ENCODE data around the gene CSF3.

CSF3 gene

DNA sequence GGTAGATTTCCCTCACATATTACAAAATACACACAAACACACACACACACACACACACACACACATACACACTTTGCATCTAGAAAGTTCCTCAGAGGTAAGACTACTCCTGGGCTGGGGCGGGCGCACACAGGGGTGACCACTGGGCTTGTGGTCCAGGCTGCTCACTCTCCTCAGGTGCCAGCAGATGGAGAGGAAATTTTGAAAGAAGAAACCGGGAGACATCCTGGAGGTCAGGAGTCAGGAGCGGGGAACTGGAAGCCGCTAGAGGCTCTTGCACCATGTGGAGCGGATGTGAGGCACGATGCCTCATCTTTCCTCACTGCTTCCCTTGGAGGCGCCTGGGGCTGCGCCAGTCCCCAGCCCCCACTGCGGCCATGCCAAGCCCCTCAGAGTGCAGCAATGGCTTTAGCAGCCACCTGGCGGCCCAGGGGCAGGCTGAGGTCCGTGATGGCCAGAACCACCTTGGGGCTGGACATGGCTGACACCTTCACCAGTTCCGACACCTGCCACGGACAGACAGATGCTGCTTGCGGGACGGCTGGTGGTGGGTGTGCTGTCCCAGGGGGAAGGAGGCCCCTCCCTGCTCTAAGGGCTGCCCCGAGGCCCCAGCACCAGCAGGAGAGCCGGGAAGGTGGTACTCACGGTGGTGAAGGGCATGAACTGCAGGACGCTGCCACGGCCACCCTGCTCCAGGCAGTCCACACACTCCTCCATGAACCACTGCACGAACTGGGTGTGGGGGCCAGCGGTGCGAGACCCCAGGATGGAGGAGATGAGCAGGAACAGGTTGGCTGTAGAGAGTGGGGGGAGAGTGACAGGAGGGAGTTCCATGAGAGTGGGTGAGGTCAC, 4.1 kb downstream of the CSF3 start:
- TF ChIP-seq, protein P1, sequence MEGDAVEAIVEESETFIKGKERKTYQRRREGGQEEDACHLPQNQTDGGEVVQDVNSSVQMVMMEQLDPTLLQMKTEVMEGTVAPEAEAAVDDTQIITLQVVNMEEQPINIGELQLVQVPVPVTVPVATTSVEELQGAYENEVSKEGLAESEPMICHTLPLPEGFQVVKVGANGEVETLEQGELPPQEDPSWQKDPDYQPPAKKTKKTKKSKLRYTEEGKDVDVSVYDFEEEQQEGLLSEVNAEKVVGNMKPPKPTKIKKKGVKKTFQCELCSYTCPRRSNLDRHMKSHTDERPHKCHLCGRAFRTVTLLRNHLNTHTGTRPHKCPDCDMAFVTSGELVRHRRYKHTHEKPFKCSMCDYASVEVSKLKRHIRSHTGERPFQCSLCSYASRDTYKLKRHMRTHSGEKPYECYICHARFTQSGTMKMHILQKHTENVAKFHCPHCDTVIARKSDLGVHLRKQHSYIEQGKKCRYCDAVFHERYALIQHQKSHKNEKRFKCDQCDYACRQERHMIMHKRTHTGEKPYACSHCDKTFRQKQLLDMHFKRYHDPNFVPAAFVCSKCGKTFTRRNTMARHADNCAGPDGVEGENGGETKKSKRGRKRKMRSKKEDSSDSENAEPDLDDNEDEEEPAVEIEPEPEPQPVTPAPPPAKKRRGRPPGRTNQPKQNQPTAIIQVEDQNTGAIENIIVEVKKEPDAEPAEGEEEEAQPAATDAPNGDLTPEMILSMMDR (conservative IDR thresholded peaks at IDR 0.05; ENCODE audit: low read depth, low read length): no peak
- Histone ChIP-seq H3K4me3 (IDR thresholded peaks at IDR 0.05; ENCODE audit: insufficient read depth, low read depth, low read length) (no peak overlapping the region), H3K27ac (no peak overlapping the region), H3K79me2 (ENCODE audit: insufficient read depth, low read depth) (no peaks in the 10 kb centered on the region), H3K4me1 (ENCODE audit: low read depth, poor library complexity, severe bottlenecking) (no peaks in the 10 kb centered on the region), H3K27me3 (ENCODE audit: insufficient read depth, low read depth) (no peaks in the 10 kb centered on the region), H3K4me2 (no peak overlapping the region), H3K9ac (no peak overlapping the region), H3K36me3 (ENCODE audit: insufficient read depth) (no peaks in the 10 kb centered on the region), H4K20me1 (ENCODE audit: insufficient read depth) (no peaks in the 10 kb centered on the region), H2AFZ (ENCODE audit: low read depth) (no peak overlapping the region)

DNA sequence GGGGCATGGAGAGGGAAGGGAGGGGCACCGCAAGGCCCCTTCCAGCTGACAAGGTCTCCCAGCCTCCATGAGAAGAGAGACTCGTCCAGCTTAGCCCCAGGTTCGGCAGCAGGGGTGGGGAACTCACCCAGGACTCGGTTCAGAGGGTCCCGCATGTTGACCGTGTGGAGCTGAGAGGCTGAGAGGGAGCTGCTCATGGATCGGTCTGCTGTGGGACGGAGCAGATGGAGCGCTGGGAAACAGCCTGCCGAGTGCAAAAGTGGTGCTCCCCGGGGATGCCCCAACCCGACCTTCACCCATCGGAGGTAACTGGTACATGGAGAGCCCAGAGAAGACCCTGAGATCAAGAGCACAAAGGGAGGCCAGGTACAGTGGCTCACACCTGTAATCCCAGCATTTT, 4.9 kb downstream of the CSF3 start:
- no peaks in the 10 kb centered on the region for H3K36me3 ChIP-seq (ENCODE audit: insufficient read depth)
- H3K4me3 ChIP-seq (IDR thresholded peaks at IDR 0.05; ENCODE audit: insufficient read depth, low read depth, low read length): no peak overlapping the region
- no peaks in the 10 kb centered on the region for H3K4me1 ChIP-seq (ENCODE audit: low read depth, poor library complexity, severe bottlenecking)
- no peak overlapping the region for H2AFZ ChIP-seq (ENCODE audit: low read depth)
- H4K20me1 ChIP-seq (ENCODE audit: insufficient read depth): no peaks in the 10 kb centered on the region
- H3K79me2 ChIP-seq (ENCODE audit: insufficient read depth, low read depth): no peaks in the 10 kb centered on the region
- H3K27me3 ChIP-seq (ENCODE audit: insufficient read depth, low read depth): no peaks in the 10 kb centered on the region
- H3K4me2 ChIP-seq: no peak overlapping the region
- no peak overlapping the region for H3K9ac ChIP-seq
- TF ChIP-seq, protein P1 (conservative IDR thresholded peaks at IDR 0.05; ENCODE audit: low read depth, low read length): no peak
- H3K27ac ChIP-seq: no peak overlapping the region

DNA sequence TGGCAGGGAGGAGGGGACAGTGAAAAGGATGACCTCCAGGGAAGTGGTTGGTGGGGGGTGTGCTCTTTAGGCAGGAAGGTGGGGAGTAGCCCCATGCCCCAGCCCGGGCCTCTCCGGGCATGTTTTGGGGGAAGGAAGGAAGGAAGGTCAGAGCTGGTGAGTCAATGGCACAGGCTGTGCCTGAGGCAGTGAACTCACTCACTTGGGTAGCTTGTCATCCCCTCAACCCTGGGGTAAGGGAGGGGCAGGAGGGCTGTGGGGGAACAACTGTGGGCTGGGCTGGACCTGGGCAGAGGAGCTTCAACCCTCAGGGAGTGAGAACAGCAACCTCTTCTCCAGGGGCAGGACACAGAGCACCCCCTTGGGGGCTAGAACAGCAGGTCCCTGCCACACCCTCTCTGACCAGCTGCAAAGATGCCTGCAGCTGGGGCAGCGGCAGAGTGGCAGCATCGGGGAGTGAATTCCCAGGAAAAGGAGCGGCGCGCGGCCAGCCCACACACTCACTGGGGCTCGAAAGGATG, 6.3 kb downstream of the CSF3 start:
- no peak overlapping the region for H3K27ac ChIP-seq
- no peaks in the 10 kb centered on the region for H4K20me1 ChIP-seq (ENCODE audit: insufficient read depth)
- no peak overlapping the region for H2AFZ ChIP-seq (ENCODE audit: low read depth)
- no peaks in the 10 kb centered on the region for H3K79me2 ChIP-seq (ENCODE audit: insufficient read depth, low read depth)
- no peak overlapping the region for H3K9ac ChIP-seq
- H3K4me2 ChIP-seq: no peak overlapping the region
- H3K36me3 ChIP-seq (ENCODE audit: insufficient read depth): no peaks in the 10 kb centered on the region
- no peak overlapping the region for H3K4me3 ChIP-seq (IDR thresholded peaks at IDR 0.05; ENCODE audit: insufficient read depth, low read depth, low read length)
- H3K27me3 ChIP-seq (ENCODE audit: insufficient read depth, low read depth): no peaks in the 10 kb centered on the region
- H3K4me1 ChIP-seq (ENCODE audit: low read depth, poor library complexity, severe bottlenecking): peaks cover under 1% of the 10 kb centered on the region
- TF ChIP-seq, protein P1 (conservative IDR thresholded peaks at IDR 0.05; ENCODE audit: low read depth, low read length): no peak

DNA sequence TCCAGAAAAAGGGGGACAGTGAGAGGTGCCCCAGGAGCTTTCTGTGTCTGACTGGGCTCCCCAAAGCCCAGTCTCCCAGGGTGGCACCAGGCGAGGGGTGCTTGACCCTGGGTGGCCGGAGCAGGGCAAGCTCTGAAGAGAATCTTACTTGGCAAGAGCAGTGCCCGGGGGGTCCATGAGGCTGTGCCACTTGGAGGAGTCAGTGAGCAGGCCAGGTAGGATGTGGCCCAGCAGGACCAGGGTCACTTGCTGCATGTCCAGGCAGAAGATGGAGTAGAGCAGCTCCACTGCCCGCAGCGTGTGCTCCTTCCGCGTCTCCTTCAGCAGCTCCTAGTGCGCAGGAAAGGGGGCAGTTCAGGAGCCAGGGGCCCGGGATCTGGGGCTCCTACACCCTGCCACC, 7.3 kb downstream of the CSF3 start:
- TF ChIP-seq, protein P1 (conservative IDR thresholded peaks at IDR 0.05; ENCODE audit: low read depth, low read length): no peak
- no peaks in the 10 kb centered on the region for H3K79me2 ChIP-seq (ENCODE audit: insufficient read depth, low read depth)
- H4K20me1 ChIP-seq (ENCODE audit: insufficient read depth): no peaks in the 10 kb centered on the region
- no peak overlapping the region for H3K4me2 ChIP-seq
- no peak overlapping the region for H3K4me3 ChIP-seq (IDR thresholded peaks at IDR 0.05; ENCODE audit: insufficient read depth, low read depth, low read length)
- no peak overlapping the region for H2AFZ ChIP-seq (ENCODE audit: low read depth)
- H3K4me1 ChIP-seq (ENCODE audit: low read depth, poor library complexity, severe bottlenecking): peaks cover 8% of the 10 kb centered on the region
- H3K27ac ChIP-seq: no peak overlapping the region
- no peaks in the 10 kb centered on the region for H3K27me3 ChIP-seq (ENCODE audit: insufficient read depth, low read depth)
- H3K36me3 ChIP-seq (ENCODE audit: insufficient read depth): no peaks in the 10 kb centered on the region
- no peak overlapping the region for H3K9ac ChIP-seq

Data from KMS-11 (cell line).